ENCODE data around the gene VPS52. TPM values are rescaled to one million over a fixed set of nuclear protein-coding genes. Genes with fewer than 3 reads are reported as not detected.
A peak's percentile ranks its signal among the peaks of the same experiment; 100 is the strongest.
"Not testable (repeated sequence)": the region's sequence is repeated elsewhere in the genome, so short reads cannot be mapped to it uniquely, and the experiment has no call there.

The VPS52 gene
- total RNA-seq, 1 experiment from 2014 or later: 39.7 TPM

- DNase-seq (ENCODE audit: extremely low read depth, low read depth): no peak
These were observed 32.5 kb upstream of the VPS52 start for GRCh38 chr6:33304216-33304615.

- DNase-seq (ENCODE audit: extremely low read depth, low read depth): no peak
These were observed 30.2 kb upstream of the VPS52 start for GRCh38 chr6:33301877-33302276.

GRCh38 chr6:33299237-33299944 lies 27.7 kb upstream of the VPS52 start:
- DNase-seq (ENCODE audit: extremely low read depth, low read depth): peak; percentile 79

- DNase-seq (ENCODE audit: extremely low read depth, low read depth): no peak
These were observed 27.1 kb upstream of the VPS52 start, which contains the start of gene RGL2 for GRCh38 chr6:33298773-33299236. Gene RGL2 (minus strand): TSS chr6:33298942. CDS start chr6:33298610, 332 bp downstream.

- no peak for DNase-seq (ENCODE audit: extremely low read depth, low read depth)
These were observed 26.5 kb upstream of the VPS52 start for GRCh38 chr6:33297956-33298772.

GRCh38 chr6:33297406-33297955 lies 25.8 kb upstream of the VPS52 start:
- DNase-seq (ENCODE audit: extremely low read depth, low read depth): no peak

- DNase-seq (ENCODE audit: extremely low read depth, low read depth): no peak
These were observed 25.2 kb upstream of the VPS52 start for GRCh38 chr6:33296797-33297405.

GRCh38 chr6:33295621-33296369 lies 24.1 kb upstream of the VPS52 start:
- no peak for DNase-seq (ENCODE audit: extremely low read depth, low read depth)

GRCh38 chr6:33294086-33294823 lies 22.6 kb upstream of the VPS52 start:
- DNase-seq (ENCODE audit: extremely low read depth, low read depth): no peak

GRCh38 chr6:33292996-33293682 lies 21.5 kb upstream of the VPS52 start:
- no peak for DNase-seq (ENCODE audit: extremely low read depth, low read depth)

GRCh38 chr6:33290459-33290858 lies 18.8 kb upstream of the VPS52 start:
- DNase-seq (ENCODE audit: extremely low read depth, low read depth): no peak

- DNase-seq (ENCODE audit: extremely low read depth, low read depth): no peak
These were observed 18.2 kb upstream of the VPS52 start for GRCh38 chr6:33289784-33290315.

- peak; percentile 73 for DNase-seq (ENCODE audit: extremely low read depth, low read depth)
These were observed 17.5 kb upstream of the VPS52 start, which contains the start of the genes PFDN6 and WDR46 for GRCh38 chr6:33288921-33289783. Gene PFDN6 (plus strand): TSS chr6:33289601. CDS start chr6:33289857, 256 bp downstream. Gene WDR46 (minus strand): TSS chr6:33289239. CDS start chr6:33289170, 69 bp downstream.

- DNase-seq (ENCODE audit: extremely low read depth, low read depth): no peak
These were observed 16.7 kb upstream of the VPS52 start for GRCh38 chr6:33288141-33288920.

GRCh38 chr6:33286946-33287914 lies 15.6 kb upstream of the VPS52 start:
- no peak for DNase-seq (ENCODE audit: extremely low read depth, low read depth)

GRCh38 chr6:33285214-33285613 lies 13.5 kb upstream of the VPS52 start:
- DNase-seq (ENCODE audit: extremely low read depth, low read depth): not testable (repeated sequence)

Data from NCI-H460 (cell line).